Caco-2 (cell line): ENCODE data around the gene RIMS3. TPM values are rescaled to one million over a fixed set of nuclear protein-coding genes. Genes with fewer than 3 reads are reported as not detected.

Experiments
- BruUV-seq: library from RNA; stranded (reverse); fragments of 400-500 nt; replicated peaks from 2 replicates; lab custom pipeline; 2021; lab: Mats Ljungman, UMichigan
- CTCF ChIA-PET: fragments of 300-600 bp; sonication (Branson Sonifier 250); formaldehyde crosslinking; loops from one replicate; lab custom pipeline; 2022; ENCODE audit warnings: antibody characterized with exemption; lab: Charles Lee
- POLR2A ChIA-PET: fragments of 300-600 bp; sonication (Branson Sonifier 250); formaldehyde crosslinking; loops from one replicate; lab custom pipeline; 2022; ENCODE audit warnings: antibody characterized with exemption; lab: Charles Lee
- DNase-seq, 2 experiments: peaks; one replicate each; pipeline versions ENCODE4 v3.0.0 to v3.0.0-alpha.2; 2020 to 2022
- H3K27me3 ChIP-seq: replicated peaks from 2 replicates; pipeline ENCODE4 v1.6.0; 2011; ENCODE audit warnings: low read length; ENCODE audit not compliant: control insufficient read depth, insufficient read depth
- H3K36me3 ChIP-seq: 2 replicates; pipeline ENCODE4 v1.5.1; 2011; ENCODE audit warnings: low read length; ENCODE audit not compliant: control insufficient read depth, insufficient read depth
- H3K4me1 ChIP-seq: fragments of 250-450 bp; sonication (Bioruptor Pico); 2 replicates; pipeline ENCODE4 v1.5.1; 2020; ENCODE audit warnings: mild to moderate bottlenecking
- H3K4me3 ChIP-seq: 2 replicates; pipeline ENCODE4 v1.5.1; 2011; ENCODE audit warnings: low read depth, mild to moderate bottlenecking, control low read depth, low read length
- H3K9me3 ChIP-seq: fragments of 250-450 bp; sonication (Bioruptor Pico); 2 replicates; pipeline ENCODE4 v1.5.1; 2020; ENCODE audit warnings: mild to moderate bottlenecking, moderate library complexity
- H3K27ac Mint-ChIP-seq: one replicate; pipeline ENCODE4 v1.8.0; 2022; ENCODE audit warnings: mixed read lengths; ENCODE audit not compliant: unreplicated experiment
- H3K27me3 Mint-ChIP-seq: one replicate; pipeline ENCODE4 v1.8.0; 2022; ENCODE audit warnings: mixed read lengths; ENCODE audit not compliant: insufficient read depth, unreplicated experiment
- H3K36me3 Mint-ChIP-seq: one replicate; pipeline ENCODE4 v1.8.0; 2022; ENCODE audit warnings: mild to moderate bottlenecking, mixed read lengths; ENCODE audit not compliant: insufficient read depth, unreplicated experiment
- H3K4me1 Mint-ChIP-seq: one replicate; pipeline ENCODE4 v1.8.0; 2022; ENCODE audit warnings: low read depth, mixed read lengths; ENCODE audit not compliant: unreplicated experiment
- H3K4me3 Mint-ChIP-seq: one replicate; pipeline ENCODE4 v1.8.0; 2022; ENCODE audit warnings: mild to moderate bottlenecking, moderate library complexity, mixed read lengths; ENCODE audit not compliant: unreplicated experiment
- H3K9me3 Mint-ChIP-seq: one replicate; pipeline ENCODE4 v1.8.0; 2022; ENCODE audit warnings: mixed read lengths; ENCODE audit not compliant: unreplicated experiment
- CTCF ChIP-seq, 2 experiments: fragments of 200-600 bp in 1 of 2; IDR thresholded peaks; 1 replicate in 1 of 2; 2 replicates in 1 of 2; pipeline versions ENCODE4 v1.5.1 to v1.8.0; 2011 to 2022; ENCODE audit warnings: antibody characterized with exemption in 1 of 2, control low read depth in 1 of 2, inconsistent platforms in 1 of 2, low read depth in 1 of 2, low read length in 1 of 2, mild to moderate bottlenecking in 1 of 2, moderate library complexity in 1 of 2; ENCODE audit not compliant: insufficient read depth in 1 of 2, severe bottlenecking in 1 of 2, unreplicated experiment in 1 of 2
- intact Hi-C: fragments of 100-400 bp; cut with micrococcal nuclease; formaldehyde crosslinking; loops from one replicate; pipeline ENCODE4 v1.10.0; 2022; ENCODE audit not compliant: unreplicated experiment
- total RNA-seq: library from RNA; stranded (reverse); gene quantifications from 2 replicates; pipeline ENCODE4 v1.2.3, GENCODE V29; 2022

Gene RIMS3
- total RNA-seq, 1 experiment from 2014 or later, result 3.1 TPM

DNA sequence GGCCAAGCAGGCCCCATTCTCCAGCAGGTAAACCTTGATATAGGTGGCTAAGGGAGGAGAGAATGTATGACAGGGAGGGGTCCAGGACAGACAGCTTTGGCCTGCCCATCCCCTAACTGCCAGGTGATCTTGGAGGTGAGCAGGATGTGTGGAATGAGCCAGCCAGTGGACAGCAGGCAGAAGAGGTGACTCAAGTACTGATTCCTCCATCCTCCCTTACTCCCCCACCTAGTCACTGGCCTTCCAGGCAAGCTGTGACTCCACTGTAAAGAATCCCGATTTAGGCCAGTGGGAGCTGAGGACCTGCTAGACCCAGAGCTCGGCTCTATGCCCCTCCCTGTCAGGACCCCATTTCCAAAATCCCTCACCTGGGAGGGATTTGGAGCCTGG, 36.6 kb downstream of the RIMS3 start:
- intact Hi-C loops, result no loop called here
- CTCF ChIA-PET, result no interaction called here
- DNase-seq, result no peak

DNA sequence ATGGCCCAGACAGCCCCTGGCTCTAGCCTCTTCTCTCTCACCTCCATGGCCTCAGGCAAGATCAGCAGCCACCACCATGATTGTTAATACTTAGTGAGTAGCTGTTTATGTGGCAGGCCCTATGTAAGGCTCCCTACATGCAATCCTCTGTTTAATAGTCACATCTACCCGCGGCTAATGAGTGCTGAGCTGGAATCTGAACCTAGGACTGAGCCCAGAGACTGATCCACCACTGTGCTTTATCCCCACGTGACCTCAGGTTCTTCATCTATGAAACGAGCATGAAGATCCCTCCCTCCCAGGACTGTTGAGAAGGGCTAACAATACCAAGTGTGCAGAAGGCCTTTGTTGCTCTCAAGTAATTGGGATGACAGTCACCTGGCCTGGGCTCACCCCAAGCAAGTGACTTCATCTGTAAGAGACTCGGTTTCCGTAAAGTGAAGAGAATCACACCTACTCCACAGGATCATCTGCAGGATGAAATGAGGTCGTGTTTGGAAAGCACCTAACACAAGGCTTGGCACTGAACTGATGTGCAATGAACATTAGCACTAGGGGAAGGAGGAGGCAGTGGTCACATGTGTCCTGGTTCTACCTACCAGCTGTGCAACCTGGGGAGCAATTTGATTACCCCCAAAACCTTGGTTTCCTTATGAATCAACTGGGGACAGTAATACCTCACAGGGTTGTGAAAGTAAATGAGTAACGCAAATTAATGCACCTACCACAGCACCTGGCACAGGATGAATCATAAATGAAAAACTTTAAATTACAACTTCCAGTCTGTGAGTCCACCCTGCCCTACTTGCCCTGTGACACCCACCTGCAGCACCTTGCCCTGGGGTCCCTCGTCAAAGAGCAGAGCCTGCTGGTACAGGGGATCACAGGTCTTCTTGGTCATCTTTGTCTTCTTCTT, 37.2 kb downstream of the RIMS3 start:
- Histone ChIP-seq H3K4me3 (no peak overlapping the region), H3K9me3 (no peaks in the 10 kb centered on the region), H3K36me3 (no peaks in the 10 kb centered on the region), H3K4me1 (no peaks in the 10 kb centered on the region), H3K27me3 (no peaks in the 10 kb centered on the region)
- no peak for TF ChIP-seq CTCF (IDR thresholded peaks at IDR 0.05; ENCODE audit: insufficient read depth in 1 of 2, low read depth in 1 of 2, low read length in 1 of 2, severe bottlenecking in 1 of 2, unreplicated experiment in 1 of 2)
- Mint-ChIP-seq H3K27ac (no peak overlapping the region), H3K4me3 (no peak overlapping the region), H3K36me3 (peaks cover 4% of the 10 kb centered on the region), H3K9me3 (no peaks in the 10 kb centered on the region), H3K27me3 (no peaks in the 10 kb centered on the region), H3K4me1 (no peaks in the 10 kb centered on the region)
- intact Hi-C loops, result no loop called here
- CTCF ChIA-PET, result no interaction called here
- BruUV-seq, result no TSS peak
- POLR2A ChIA-PET, result no interaction called here
- DNase-seq, result no peak

More for the DNA sequence above, 36.6 kb downstream of the RIMS3 start:
- Mint-ChIP-seq H3K27me3 (no peaks in the 10 kb centered on the region), H3K9me3 (no peaks in the 10 kb centered on the region), H3K27ac (no peak overlapping the region), H3K36me3 (peaks cover 4% of the 10 kb centered on the region), H3K4me1 (no peaks in the 10 kb centered on the region), H3K4me3 (no peak overlapping the region)
- Histone ChIP-seq H3K36me3 (no peaks in the 10 kb centered on the region), H3K4me3 (no peak overlapping the region), H3K4me1 (no peaks in the 10 kb centered on the region), H3K9me3 (no peaks in the 10 kb centered on the region), H3K27me3 (no peaks in the 10 kb centered on the region)
- POLR2A ChIA-PET, result no interaction called here
- TF ChIP-seq CTCF (IDR thresholded peaks at IDR 0.05; ENCODE audit: insufficient read depth in 1 of 2, low read depth in 1 of 2, low read length in 1 of 2, severe bottlenecking in 1 of 2, unreplicated experiment in 1 of 2), result no peak
- BruUV-seq, result no TSS peak

DNA sequence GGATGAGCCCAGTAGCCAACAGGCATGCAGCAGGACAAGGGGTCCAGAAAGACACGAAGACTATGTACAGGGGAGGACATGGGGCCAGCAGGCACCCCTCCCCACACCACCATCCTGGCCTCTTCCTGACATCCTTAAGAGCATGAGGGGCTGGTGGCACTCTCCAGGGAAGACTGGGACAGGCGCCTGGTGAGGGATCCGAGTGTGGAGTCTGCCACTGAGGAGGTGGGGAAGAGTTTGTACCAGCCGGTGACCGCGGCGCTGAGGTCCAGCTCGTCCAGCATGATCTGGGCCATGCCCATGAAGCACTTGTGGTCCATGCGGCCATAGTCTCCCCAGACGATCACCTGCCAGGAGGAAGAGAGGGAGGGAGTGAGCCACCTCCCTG, 39.1 kb downstream of the RIMS3 start:
- Mint-ChIP-seq H3K4me3 (no peak overlapping the region), H3K27me3 (no peaks in the 10 kb centered on the region), H3K36me3 (peaks cover 4% of the 10 kb centered on the region), H3K9me3 (no peaks in the 10 kb centered on the region), H3K27ac (no peak overlapping the region), H3K4me1 (no peaks in the 10 kb centered on the region)
- TF ChIP-seq CTCF (IDR thresholded peaks at IDR 0.05; ENCODE audit: insufficient read depth in 1 of 2, low read depth in 1 of 2, low read length in 1 of 2, severe bottlenecking in 1 of 2, unreplicated experiment in 1 of 2), result no peak
- Histone ChIP-seq H3K36me3 (no peaks in the 10 kb centered on the region), H3K4me3 (no peak overlapping the region), H3K27me3 (no peaks in the 10 kb centered on the region), H3K9me3 (no peaks in the 10 kb centered on the region), H3K4me1 (no peaks in the 10 kb centered on the region)
- ChIA-PET CTCF (interaction anchor here (0.6 kb wide), 1 partner anchor 597 kb away, joined by 7 read pairs; no protein-coding TSS in a partner anchor), POLR2A (no interaction called here)
- intact Hi-C loops, result no loop called here
- DNase-seq, result no peak
- no TSS peak for BruUV-seq
